DOHH2 (cell line): ENCODE data around the gene RPRM.

Experiments
- H3F3A ChIP-seq: fragments of 200-600 bp; sonication (generic), shearing (Covaris generic); 2 replicates; pipeline ENCODE4 v1.6.0; 2016; ENCODE audit warnings: antibody characterized with exemption, mild to moderate bottlenecking; ENCODE audit not compliant: control insufficient read depth, insufficient read depth
- H3K27ac ChIP-seq: fragments of 200-600 bp; sonication (generic); 2 replicates; pipeline ENCODE4 v1.5.1; 2014; ENCODE audit warnings: low read depth, mild to moderate bottlenecking, low read length, moderate library complexity
- H3K27me3 ChIP-seq: fragments of 200-600 bp; sonication (generic); 2 replicates; pipeline ENCODE4 v1.6.1; 2014; ENCODE audit warnings: mild to moderate bottlenecking, low read length, mixed read lengths; ENCODE audit not compliant: control insufficient read depth
- H3K36me3 ChIP-seq: fragments of 200-600 bp; sonication (generic); 2 replicates; pipeline ENCODE4 v1.6.1; 2014; ENCODE audit warnings: mild to moderate bottlenecking, low read length, moderate library complexity, mixed read lengths; ENCODE audit not compliant: control insufficient read depth
- H3K4me1 ChIP-seq: fragments of 200-600 bp; sonication (generic); 2 replicates; pipeline ENCODE4 v1.6.1; 2014; ENCODE audit warnings: mild to moderate bottlenecking, low read length, mixed read lengths; ENCODE audit not compliant: control insufficient read depth
- H3K4me2 ChIP-seq: fragments of 200-600 bp; sonication (generic); 2 replicates; pipeline ENCODE4 v1.6.0; 2014; ENCODE audit warnings: mild to moderate bottlenecking, low read length, moderate library complexity
- H3K4me3 ChIP-seq: fragments of 200-600 bp; sonication (generic); 2 replicates; pipeline ENCODE4 v1.5.1; 2014; ENCODE audit warnings: mild to moderate bottlenecking, low read length, mixed read lengths
- H3K79me2 ChIP-seq: fragments of 200-600 bp; sonication (generic); 2 replicates; pipeline ENCODE4 v1.6.1; 2014; ENCODE audit warnings: mild to moderate bottlenecking, low read length, mixed read lengths; ENCODE audit not compliant: control insufficient read depth
- H3K9me2 ChIP-seq: fragments of 200-600 bp; sonication (generic); replicated peaks from 2 replicates; pipeline ENCODE4 v1.6.1; 2014; ENCODE audit warnings: mild to moderate bottlenecking, low read length, mixed read lengths; ENCODE audit not compliant: control insufficient read depth
- H3K9me3 ChIP-seq: fragments of 200-600 bp; sonication (generic); 2 replicates; pipeline ENCODE4 v1.6.1; 2014; ENCODE audit warnings: antibody characterized with exemption, low read length, mixed read lengths; ENCODE audit not compliant: control insufficient read depth, insufficient read depth
- H4K20me1 ChIP-seq: fragments of 200-600 bp; sonication (generic); 2 replicates; pipeline ENCODE4 v1.6.0; 2014; ENCODE audit warnings: low read depth, mild to moderate bottlenecking, antibody characterized with exemption, low read length, moderate library complexity; ENCODE audit not compliant: control insufficient read depth, insufficient read depth
- EZH2phosphoT487 ChIP-seq: fragments of 200-600 bp; sonication (generic); IDR thresholded peaks from 2 replicates; pipeline ENCODE4 v1.6.1; 2017; ENCODE audit warnings: borderline replicate concordance, mild to moderate bottlenecking, antibody characterized with exemption, low read length, moderate library complexity, mixed read lengths
- TF ChIP-seq, protein P1 (sequence below): fragments of 200-600 bp; sonication (generic); IDR thresholded peaks from one replicate; pipeline ENCODE4 v1.5.1; 2014; ENCODE audit warnings: antibody characterized with exemption, mild to moderate bottlenecking, low read depth, low read length; ENCODE audit not compliant: poor library complexity, severe bottlenecking

The RPRM gene

DNA sequence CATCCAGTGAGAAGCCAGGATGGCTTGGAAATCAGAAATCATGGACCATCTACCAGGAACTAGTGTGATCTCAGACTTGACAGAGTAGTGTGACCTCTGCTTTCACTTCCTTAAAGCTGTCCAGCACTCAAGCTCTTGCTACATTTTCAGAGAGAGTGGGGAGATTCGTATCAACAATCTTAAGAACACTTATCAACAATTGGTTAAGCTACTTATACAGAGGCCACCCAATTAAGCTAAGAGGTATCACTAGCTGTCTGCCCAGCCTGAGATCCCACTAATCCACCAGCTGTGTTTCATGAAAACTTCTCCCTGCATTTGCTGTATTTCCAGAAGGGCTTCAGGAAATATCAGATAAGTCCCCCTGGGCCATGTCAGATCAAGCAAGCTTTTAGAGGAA is 4.2 kb downstream of the RPRM start:
- Histone ChIP-seq H3K4me1 (no peaks in the 10 kb centered on the region), H3K79me2 (no peaks in the 10 kb centered on the region), H3K4me2 (no peak overlapping the region), H3K36me3 (no peaks in the 10 kb centered on the region), H3F3A (no peaks in the 10 kb centered on the region), H4K20me1 (no peaks in the 10 kb centered on the region), H3K9me3 (no peaks in the 10 kb centered on the region), H3K4me3 (no peak overlapping the region), H3K9me2 (no peaks in the 10 kb centered on the region), H3K27ac (no peak overlapping the region), H3K27me3 (no peaks in the 10 kb centered on the region)
- TF ChIP-seq, protein P1, sequence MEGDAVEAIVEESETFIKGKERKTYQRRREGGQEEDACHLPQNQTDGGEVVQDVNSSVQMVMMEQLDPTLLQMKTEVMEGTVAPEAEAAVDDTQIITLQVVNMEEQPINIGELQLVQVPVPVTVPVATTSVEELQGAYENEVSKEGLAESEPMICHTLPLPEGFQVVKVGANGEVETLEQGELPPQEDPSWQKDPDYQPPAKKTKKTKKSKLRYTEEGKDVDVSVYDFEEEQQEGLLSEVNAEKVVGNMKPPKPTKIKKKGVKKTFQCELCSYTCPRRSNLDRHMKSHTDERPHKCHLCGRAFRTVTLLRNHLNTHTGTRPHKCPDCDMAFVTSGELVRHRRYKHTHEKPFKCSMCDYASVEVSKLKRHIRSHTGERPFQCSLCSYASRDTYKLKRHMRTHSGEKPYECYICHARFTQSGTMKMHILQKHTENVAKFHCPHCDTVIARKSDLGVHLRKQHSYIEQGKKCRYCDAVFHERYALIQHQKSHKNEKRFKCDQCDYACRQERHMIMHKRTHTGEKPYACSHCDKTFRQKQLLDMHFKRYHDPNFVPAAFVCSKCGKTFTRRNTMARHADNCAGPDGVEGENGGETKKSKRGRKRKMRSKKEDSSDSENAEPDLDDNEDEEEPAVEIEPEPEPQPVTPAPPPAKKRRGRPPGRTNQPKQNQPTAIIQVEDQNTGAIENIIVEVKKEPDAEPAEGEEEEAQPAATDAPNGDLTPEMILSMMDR, result no peak
- TF ChIP-seq EZH2phosphoT487, result no peak

DNA sequence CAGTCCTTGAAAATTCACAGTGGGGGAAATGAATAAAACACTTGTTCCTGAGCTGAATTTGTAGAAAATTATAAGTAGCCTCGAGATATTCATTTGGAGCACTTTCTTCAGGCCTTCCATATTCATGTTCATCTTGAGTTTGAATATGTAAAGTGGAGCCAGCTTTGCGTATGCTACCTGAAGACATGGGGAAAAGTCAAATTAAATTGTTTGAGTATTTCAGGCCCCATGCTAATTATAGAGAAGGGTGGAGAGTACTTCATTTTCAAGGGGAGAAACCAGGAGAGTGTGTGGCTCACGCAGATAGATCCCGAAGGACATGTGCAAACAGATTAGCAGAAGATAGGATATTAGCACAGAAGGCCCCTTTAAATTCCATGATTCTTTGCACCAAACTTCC is 7.7 kb downstream of the RPRM start:
- no peak for TF ChIP-seq EZH2phosphoT487
- TF ChIP-seq, protein P1, result no peak

DNA sequence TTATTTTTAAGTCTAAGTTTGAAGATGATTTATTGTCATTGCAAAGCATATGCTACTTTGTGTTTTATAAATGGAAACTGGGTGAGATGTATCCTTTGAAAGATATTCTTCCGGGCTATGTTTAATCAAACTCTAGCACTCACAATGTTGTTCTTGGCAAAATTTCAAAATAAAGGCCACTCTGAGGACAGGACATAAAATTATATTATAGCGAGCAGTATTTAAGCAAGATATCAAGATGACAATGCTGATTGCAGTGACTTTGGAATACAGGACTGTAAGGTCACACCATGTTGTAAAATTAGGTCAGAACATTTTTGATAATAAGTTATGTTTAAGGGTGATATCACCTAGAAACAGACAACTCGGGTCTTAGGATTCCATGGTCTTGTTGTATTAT is 14.2 kb downstream of the RPRM start:
- no peak overlapping the region for H3K27ac ChIP-seq
- no peaks in the 10 kb centered on the region for H3K79me2 ChIP-seq
- TF ChIP-seq, protein P1, result no peak
- no peak for TF ChIP-seq EZH2phosphoT487
- no peaks in the 10 kb centered on the region for H3K9me2 ChIP-seq
- H3K4me1 ChIP-seq, result no peaks in the 10 kb centered on the region
- no peaks in the 10 kb centered on the region for H3K27me3 ChIP-seq
- H3K4me2 ChIP-seq, result no peak overlapping the region
- no peak overlapping the region for H3K4me3 ChIP-seq
- H4K20me1 ChIP-seq, result no peaks in the 10 kb centered on the region
- no peaks in the 10 kb centered on the region for H3F3A ChIP-seq
- no peaks in the 10 kb centered on the region for H3K9me3 ChIP-seq
- no peaks in the 10 kb centered on the region for H3K36me3 ChIP-seq

More for the DNA sequence above, 7.7 kb downstream of the RPRM start:
- Histone ChIP-seq H3K27ac (no peak overlapping the region), H3K4me2 (no peak overlapping the region), H4K20me1 (no peaks in the 10 kb centered on the region), H3K4me1 (no peaks in the 10 kb centered on the region), H3K36me3 (no peaks in the 10 kb centered on the region), H3K27me3 (no peaks in the 10 kb centered on the region), H3K9me2 (no peaks in the 10 kb centered on the region), H3K4me3 (no peak overlapping the region), H3F3A (no peaks in the 10 kb centered on the region), H3K9me3 (no peaks in the 10 kb centered on the region), H3K79me2 (no peaks in the 10 kb centered on the region)
